ENCODE results near the gene AKAP6.
A peak's percentile ranks its signal among the peaks of the same experiment; 100 is the strongest.
"Not testable (repeated sequence)": the region's sequence is repeated elsewhere in the genome, so short reads cannot be mapped to it uniquely, and the experiment has no call there.

The AKAP6 gene

GRCh38 chr14:32576088-32576795, 247.1 kb downstream of the AKAP6 start:
- no peak for DNase-seq (ENCODE audit: low read depth, low spot score)

GRCh38 chr14:32576977-32577376, 247.9 kb downstream of the AKAP6 start:
- DNase-seq (ENCODE audit: low read depth, low spot score): no peak

GRCh38 chr14:32578181-32578580, 249.1 kb downstream of the AKAP6 start:
- no peak for DNase-seq (ENCODE audit: low read depth, low spot score)

GRCh38 chr14:32583427-32583826, 254.3 kb downstream of the AKAP6 start:
- not testable (repeated sequence) for DNase-seq (ENCODE audit: low read depth, low spot score)

GRCh38 chr14:32584079-32584478, 255.0 kb downstream of the AKAP6 start:
- no peak for DNase-seq (ENCODE audit: low read depth, low spot score)

GRCh38 chr14:32587461-32587860, 258.4 kb downstream of the AKAP6 start:
- DNase-seq (ENCODE audit: low read depth, low spot score): no peak

GRCh38 chr14:32588448-32589320, 259.6 kb downstream of the AKAP6 start:
- DNase-seq (ENCODE audit: low read depth, low spot score): peak; percentile 9

- DNase-seq (ENCODE audit: low read depth, low spot score): no peak
These were observed 261.1 kb downstream of the AKAP6 start for GRCh38 chr14:32590157-32590556.

GRCh38 chr14:32593290-32593942, 264.3 kb downstream of the AKAP6 start:
- DNase-seq (ENCODE audit: low read depth, low spot score): no peak

GRCh38 chr14:32594766-32595165, 265.7 kb downstream of the AKAP6 start:
- DNase-seq (ENCODE audit: low read depth, low spot score): no peak

- no peak for DNase-seq (ENCODE audit: low read depth, low spot score)
These were observed 266.4 kb downstream of the AKAP6 start for GRCh38 chr14:32595497-32595896.

GRCh38 chr14:32596390-32596789, 267.3 kb downstream of the AKAP6 start:
- DNase-seq (ENCODE audit: low read depth, low spot score): no peak

- no peak for DNase-seq (ENCODE audit: low read depth, low spot score)
These were observed 268.7 kb downstream of the AKAP6 start for GRCh38 chr14:32597771-32598170.

- DNase-seq (ENCODE audit: low read depth, low spot score): no peak
These were observed 272.0 kb downstream of the AKAP6 start for GRCh38 chr14:32601069-32601468.

GRCh38 chr14:32601906-32602305, 272.8 kb downstream of the AKAP6 start:
- no peak for DNase-seq (ENCODE audit: low read depth, low spot score)

GRCh38 chr14:32602699-32603098, 273.6 kb downstream of the AKAP6 start:
- no peak for DNase-seq (ENCODE audit: low read depth, low spot score)

GRCh38 chr14:32603992-32604565, 275.0 kb downstream of the AKAP6 start:
- no peak for DNase-seq (ENCODE audit: low read depth, low spot score)

- no peak for DNase-seq (ENCODE audit: low read depth, low spot score)
These were observed 277.2 kb downstream of the AKAP6 start for GRCh38 chr14:32606301-32606700.

- DNase-seq (ENCODE audit: low read depth, low spot score): no peak
These were observed 278.3 kb downstream of the AKAP6 start for GRCh38 chr14:32607399-32607798.

GRCh38 chr14:32608857-32609256, 279.8 kb downstream of the AKAP6 start:
- DNase-seq (ENCODE audit: low read depth, low spot score): no peak

GRCh38 chr14:32609388-32609787, 280.3 kb downstream of the AKAP6 start:
- no peak for DNase-seq (ENCODE audit: low read depth, low spot score)

- no peak for DNase-seq (ENCODE audit: low read depth, low spot score)
These were observed 282.7 kb downstream of the AKAP6 start for GRCh38 chr14:32611752-32612151.

Data from iPS DF 19.7 (cell line).